Fibroblast of the conjunctiva (primary cell): Measurements from ENCODE around the gene TRIM7.
"Not testable (repeated sequence)": the region's sequence is repeated elsewhere in the genome, so short reads cannot be mapped to it uniquely, and the experiment has no call there.

Experiments used
- DNase-seq: peaks from one replicate; pipeline ENCODE4 v3.0.0-alpha.2; 2010; ENCODE audit warnings: low read depth

Gene TRIM7

GRCh38 chr5:181212934-181213333, 7.9 kb upstream of the TRIM7 start:
- DNase-seq: no peak

- DNase-seq: no peak
Observed at GRCh38 chr5:181212080-181212479, 7.1 kb upstream of the TRIM7 start.

DNA sequence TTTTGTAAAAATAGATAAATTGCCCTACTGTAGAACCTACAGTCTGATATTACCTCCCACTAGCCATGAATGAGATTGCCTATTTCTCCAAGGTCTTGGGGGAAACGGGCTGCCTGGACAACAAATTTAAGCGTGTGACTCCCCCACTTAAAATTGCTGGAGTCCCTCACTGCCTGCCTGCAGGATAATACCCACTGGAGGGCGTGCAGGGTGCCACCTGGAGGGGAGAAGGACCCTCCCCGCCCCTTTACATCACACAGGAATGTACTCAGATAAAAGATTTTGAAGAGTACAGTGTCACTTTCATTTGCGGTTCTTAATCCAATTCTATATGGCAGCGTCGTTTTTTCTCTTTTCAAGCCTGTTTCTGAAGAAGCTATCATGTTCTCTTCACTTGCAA, 6.2 kb upstream of the TRIM7 start:
- DNase-seq: no peak

DNA sequence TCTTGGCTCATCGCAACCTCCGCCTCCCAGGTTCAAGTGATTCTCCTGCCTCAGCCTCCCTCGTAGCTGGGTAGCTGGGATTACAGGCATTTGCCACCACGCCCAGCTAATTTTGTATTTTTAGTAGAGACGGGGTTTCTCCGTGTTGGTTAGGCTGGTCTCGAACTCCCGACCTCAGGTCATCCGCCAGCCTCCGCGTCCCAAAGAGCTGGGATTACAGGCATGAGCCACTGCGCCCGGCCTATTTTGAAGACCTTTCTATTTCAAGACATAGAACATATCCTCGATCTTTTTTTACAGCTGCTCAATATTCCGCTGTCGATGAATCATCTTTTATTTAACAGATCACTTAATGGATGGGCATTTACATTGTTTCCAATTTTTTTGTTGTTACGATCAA, 5.7 kb upstream of the TRIM7 start:
- DNase-seq: not testable (repeated sequence)

DNA sequence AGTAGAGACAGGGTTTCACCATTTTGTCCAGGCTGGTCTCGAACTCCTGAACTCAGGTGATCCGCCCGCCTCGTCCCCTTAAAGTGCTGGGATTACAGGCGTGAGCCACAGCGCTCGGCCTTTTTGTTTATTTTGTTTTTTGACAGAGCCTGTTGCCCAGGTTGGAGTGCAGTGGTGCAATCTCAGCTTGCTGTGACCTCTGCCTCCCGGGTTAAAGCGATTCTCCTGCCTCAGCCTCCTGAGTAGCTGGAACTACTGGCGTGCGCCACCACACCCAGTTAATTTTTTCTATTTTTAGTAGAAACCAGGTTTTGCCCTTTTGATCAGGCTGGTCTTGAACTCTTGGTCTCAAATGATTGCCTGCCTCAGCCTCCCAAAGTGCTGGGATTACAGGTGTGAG, 5.2 kb upstream of the TRIM7 start:
- DNase-seq: not testable (repeated sequence)

DNA sequence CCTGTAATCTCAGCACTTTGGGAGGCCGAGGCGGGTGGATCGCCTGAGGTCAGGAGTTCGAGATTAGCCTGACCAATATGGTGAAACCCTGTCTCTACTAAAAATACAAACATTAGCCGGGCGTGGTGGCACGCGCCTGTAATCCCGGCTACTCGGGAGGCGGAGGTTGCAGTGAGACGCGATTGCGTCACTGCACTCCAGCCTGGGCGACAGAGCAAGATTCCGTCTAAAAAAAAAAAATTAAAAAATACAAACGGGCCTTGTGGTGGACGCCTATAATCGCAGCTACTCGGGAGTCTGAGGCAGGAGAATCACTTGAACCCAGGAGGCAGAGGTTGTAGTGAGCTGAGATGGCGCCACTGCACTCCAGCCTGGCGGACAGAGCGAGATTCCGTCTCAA, 4.0 kb upstream of the TRIM7 start:
- not testable (repeated sequence) for DNase-seq

DNA sequence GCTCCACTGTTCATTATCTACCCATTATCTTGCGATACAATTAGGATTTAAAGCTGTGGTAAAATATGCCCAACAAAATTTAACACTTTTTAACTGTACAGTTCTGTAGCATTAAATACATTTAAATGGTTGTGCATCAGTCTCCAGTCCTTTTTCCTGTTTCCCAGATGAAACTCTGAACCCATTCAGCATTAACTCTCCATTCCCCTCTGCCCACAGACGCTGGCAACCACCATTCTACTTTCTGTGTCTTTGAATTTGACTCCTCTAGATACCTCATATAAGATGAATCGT, 2.9 kb upstream of the TRIM7 start:
- no peak for DNase-seq

DNA sequence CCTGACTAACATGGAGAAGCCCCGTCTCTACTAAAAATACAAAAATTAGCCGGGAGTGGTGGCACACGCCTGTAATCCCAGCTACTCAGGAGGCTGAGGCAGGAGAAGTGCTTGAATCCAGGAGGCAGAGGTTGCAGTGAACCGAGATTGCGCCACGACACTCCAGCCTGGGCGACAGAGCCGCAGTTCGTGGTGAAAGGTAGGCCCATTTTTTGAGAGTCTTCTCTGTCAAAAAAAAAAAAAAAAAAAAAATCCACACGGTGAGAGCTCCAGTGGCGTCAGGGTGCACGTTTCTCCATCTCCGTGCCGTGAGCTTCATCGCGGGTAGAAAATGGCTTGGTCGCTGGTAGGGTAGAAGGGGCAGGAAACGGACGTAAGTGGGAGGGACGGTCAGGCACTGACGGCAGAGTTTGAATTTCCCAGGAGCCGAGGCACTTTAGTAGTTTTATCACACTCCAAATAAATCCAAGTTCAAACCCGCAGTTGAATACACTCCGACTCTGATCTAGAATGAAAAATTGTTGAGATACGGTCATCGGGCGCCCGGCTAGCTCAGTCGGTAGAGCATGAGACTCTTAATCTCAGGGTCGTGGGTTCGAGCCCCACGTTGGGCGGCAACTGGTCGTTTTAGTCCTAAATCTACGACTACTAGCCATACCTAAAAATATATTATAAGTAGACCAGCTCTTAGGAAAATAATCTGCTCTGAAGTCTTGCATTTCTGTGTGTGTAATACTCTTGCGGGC, 2.4 kb upstream of the TRIM7 start:
- peak; percentile 92 for DNase-seq

- DNase-seq: no peak
Observed at GRCh38 chr5:181205761-181206649, 1.0 kb upstream of the TRIM7 start.

DNA sequence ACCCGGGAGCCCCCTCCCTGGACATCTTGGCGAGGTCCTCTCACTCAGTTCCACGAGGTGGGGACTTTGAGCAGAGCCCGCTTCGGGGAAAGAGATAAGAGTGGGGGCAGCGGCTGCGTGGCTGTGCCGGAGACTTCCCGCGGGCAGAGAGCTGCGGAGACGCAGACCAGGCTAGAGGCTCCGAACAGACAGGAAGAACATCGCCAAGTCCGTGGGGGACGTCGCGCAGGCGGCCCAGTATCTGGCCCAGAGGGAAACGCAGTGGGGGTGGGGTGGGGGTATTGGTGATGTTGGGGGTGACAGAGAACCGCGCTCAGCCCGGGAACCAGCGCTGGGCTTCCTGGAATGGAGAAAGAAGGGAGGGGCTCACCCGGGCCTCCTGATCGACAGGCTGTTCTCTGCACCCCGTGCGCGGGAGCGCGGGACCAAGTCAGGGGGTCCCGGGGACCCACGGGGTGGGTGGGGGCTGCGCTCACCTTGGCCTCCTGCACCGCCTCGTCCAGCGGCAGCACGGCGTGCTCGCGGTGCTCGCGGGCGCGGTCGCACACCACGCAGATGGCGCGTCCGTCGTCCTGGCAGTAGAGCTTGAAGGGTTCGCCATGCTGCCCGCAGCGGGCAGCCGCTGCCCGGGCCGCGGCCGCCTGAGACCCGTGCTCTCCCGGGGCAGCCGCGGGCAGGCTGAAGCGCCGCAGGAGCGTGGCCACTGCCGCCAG, 727 bp downstream of the TRIM7 start:
- no peak for DNase-seq

GRCh38 chr5:181203777-181204112, 1.3 kb downstream of the TRIM7 start:
- no peak for DNase-seq

DNA sequence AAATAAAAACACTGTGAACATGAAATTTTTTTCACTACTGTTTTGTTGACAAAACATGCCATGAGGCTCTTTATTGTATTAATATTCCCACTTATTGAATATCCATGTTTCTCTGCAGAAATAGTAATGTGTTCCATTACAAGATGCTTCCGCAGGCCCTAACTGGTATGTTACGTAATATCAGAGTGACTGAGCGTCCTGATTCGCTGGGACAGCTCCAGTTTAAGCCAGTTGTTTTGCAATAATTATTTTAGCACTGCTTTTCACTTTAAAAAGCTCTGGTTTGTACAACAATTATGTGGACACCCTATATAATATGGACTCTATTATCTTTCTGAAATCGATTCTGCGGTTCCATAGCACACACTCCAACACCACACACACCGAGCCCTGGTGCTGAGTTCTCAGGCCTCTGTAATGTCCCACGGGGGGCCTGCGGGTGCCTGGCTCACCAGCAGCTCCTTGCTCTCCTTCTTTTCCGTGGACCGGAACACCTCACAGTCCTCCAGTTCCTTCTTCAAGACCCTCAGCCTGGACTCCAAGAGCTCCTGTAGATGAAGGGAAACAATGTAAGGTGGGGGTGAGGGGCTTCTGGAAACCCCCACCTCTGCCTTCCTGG, 1.8 kb downstream of the TRIM7 start:
- DNase-seq: no peak

DNA sequence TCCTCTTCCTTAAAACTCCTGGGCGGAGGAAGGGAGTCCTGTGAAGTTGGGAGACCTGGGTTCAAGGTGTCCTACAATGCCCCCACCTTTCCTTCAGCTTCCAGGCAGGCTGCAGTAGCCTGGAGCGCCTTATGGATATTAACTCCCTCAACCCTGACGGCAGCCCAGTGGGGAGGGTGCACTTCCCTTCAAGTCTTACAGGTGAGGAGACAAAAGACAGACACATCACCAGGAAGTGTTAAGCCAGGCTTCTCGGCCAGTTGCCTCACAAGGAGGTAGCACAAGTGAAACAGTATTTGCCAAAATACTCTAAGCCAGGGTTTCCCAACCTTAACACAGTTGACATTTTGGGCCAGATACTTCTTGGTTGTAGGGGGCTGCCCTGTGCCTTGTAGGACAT, 4.2 kb downstream of the TRIM7 start:
- DNase-seq: no peak

- no peak for DNase-seq
Observed at GRCh38 chr5:181199881-181200638, 4.9 kb downstream of the TRIM7 start.

DNA sequence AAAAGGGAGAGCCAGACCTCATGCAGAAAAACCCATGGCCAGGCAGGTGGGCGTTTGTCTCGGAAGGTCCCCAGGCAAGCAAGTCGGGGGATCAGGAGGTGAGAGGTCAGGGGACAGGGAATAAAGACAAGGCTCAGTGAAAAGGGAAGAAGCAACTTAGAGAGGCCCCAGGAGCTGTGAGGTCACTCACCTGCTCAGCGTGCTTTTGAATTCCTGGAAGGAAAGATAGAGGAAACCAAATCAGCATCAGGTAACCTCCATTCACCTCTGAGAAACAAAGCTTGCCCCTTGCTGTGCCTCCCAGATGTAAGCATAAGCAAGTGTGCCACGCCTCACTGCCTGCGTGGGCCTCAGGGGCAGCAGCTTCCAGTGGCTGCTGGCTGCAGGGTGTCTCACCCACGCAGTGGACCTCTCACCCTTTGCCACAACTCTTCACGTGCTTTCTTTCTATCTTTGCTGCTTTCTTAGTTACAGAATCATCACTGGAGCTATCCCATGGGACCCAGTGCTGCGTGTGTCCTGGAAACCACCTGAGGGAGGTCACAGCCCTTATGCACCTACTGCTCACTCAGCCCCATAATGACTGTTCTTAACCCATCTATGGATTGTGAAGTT, 6.0 kb downstream of the TRIM7 start:
- DNase-seq: no peak

GRCh38 chr5:181198106-181198685, 6.8 kb downstream of the TRIM7 start:
- no peak for DNase-seq

DNA sequence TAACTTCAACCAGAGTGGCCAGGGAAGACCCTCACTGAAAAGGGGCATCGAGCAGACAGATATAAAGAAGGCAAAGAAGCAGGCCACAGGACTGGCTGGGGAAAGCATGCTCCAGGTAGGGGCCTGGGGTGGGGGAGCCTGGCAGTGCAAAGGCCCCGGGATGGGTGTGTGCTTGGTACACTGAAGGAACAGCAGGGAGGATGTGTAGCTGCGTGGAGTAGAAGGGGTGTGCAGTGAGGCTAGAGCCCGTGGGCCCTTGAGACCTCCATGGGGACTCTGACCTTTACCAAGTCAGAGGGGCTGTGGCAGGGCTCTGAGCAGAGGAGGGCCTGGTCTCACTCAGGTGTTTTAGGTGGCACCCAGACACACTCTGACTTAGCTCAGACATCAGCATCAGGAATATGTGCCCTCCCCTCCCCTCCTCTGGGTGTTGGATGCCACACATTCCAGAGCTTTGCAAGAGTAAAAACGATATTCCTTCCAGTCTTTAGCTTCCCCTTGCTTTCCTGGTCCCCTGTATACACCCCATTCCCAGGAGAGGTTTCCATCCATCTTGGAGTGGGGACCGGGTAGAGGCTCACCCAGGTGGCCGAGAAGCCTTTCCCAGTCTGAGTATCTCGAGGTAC, 7.6 kb downstream of the TRIM7 start:
- DNase-seq: no peak

DNA sequence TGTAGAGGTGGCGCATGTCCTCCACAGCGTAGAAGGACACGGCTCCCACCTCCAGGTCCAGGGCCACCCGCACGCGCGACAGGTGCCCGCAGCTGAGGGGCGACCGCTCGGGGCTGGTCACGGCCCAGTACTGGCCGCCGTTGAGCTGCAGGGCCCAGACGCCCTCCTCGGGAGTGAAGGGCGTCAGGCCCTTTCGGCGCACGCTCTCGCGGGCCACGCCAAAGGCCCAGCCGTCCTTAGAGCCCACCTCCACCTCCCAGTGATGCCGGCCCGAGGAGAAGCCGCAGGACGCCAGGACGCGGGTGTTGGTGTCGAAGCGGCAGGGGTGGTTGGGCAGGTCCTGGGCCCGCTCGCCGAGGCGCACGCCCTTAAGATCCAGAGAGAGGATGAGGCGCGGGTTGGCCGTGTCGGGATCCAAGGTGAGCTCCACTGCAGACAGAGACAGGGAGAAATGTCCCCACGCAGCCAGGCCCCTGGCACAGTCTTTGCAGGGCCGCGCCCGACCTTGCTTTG, 9.7 kb downstream of the TRIM7 start:
- no peak for DNase-seq

DNA sequence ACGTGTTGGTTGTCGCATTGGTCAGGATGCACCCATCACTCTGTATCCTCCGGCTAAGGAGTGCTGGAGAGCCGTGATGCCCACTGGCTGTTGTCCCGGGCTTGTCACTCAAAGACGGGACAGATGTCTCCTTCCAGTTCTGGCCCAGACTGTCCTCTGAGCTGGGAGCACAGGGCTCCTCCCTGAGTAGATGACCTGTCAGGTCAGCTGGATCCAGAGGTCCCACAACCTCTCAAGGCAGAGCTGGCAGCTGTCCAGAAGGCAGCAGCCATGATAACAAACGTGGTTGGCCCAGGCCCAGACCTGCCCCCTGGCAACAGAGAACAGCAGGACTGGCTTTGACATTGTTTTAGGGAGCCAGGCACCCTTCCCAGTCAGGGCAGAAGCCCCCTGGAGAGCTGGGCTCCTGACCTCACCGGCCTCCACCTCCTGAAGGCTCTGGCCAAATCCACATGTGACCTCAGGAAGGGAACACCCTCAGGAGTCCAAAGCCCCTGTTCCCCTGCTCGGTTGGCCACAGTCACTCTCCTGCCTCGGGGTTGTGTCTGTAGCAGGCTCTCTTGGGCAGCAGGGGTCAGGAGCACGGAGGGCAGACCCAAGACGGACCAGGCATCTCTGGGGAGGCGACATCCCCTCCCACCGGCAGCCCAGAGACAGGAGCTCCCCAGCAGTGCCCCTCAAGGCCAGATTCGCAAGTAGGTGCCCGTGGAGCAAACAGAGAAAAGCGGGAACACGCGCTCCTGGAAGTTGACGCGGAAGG, 10.3 kb downstream of the TRIM7 start:
- DNase-seq: no peak

DNA sequence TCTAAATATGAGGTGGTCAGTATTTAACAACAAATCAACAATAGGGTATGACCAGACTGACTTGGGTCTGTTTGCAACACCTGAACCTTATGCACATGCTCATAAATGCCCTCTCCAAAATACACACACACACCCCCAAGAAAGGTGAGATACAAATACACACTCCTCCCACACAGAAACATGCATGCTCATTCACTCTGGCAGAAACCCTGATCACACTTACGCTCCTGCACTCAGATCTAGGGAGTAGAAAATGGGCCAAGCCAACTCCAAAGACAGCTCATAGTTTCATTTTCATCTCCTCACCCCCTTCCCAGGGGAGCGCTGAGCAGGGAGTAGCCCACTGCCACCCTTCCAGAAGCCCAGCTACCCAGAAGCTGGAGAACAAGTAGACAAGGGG, 11.3 kb downstream of the TRIM7 start:
- no peak for DNase-seq
